GM21390 (cell line): ENCODE measurements around the gene TMEM259.

Source experiments
- ATAC-seq: cut with Tn5 transposase; IDR thresholded peaks from one replicate; pipeline ENCODE4 v1.9.1; 2021; ENCODE audit not compliant: unreplicated experiment

Gene TMEM259

GRCh38 chr19:1004803-1005664 is 15.9 kb downstream of the TMEM259 start:
- ATAC-seq = no peak

GRCh38 chr19:1004204-1004802 is 16.6 kb downstream of the TMEM259 start:
- no peak for ATAC-seq

- no peak for ATAC-seq
Measured at GRCh38 chr19:1003283-1003682, 17.6 kb downstream of the TMEM259 start.

GRCh38 chr19:1002600-1002999 is 18.3 kb downstream of the TMEM259 start:
- no peak for ATAC-seq

GRCh38 chr19:1001538-1002166 is 19.3 kb downstream of the TMEM259 start:
- ATAC-seq = no peak

GRCh38 chr19:1000591-1001537 is 20.1 kb downstream of the TMEM259 start:
- ATAC-seq = no peak

- ATAC-seq = no peak
Measured at GRCh38 chr19:1000095-1000494, 20.8 kb downstream of the TMEM259 start, which contains the start of gene GRIN3B. TSS of gene GRIN3B (plus strand) at chr19:1000419. CDS start at chr19:1000438, 19 bp downstream.

GRCh38 chr19:999379-999719 is 21.6 kb downstream of the TMEM259 start:
- ATAC-seq = no peak

- ATAC-seq = no peak
Measured at GRCh38 chr19:998064-998463, 22.9 kb downstream of the TMEM259 start.

- ATAC-seq = no peak
Measured at GRCh38 chr19:996051-996838, 24.7 kb downstream of the TMEM259 start.

- ATAC-seq = no peak
Measured at GRCh38 chr19:995051-995827, 25.7 kb downstream of the TMEM259 start.

- no peak for ATAC-seq
Measured at GRCh38 chr19:994516-994915, 26.4 kb downstream of the TMEM259 start.

GRCh38 chr19:993831-994393 is 27.0 kb downstream of the TMEM259 start:
- ATAC-seq = no peak

GRCh38 chr19:993361-993830 is 27.5 kb downstream of the TMEM259 start:
- ATAC-seq = no peak

- no peak for ATAC-seq
Measured at GRCh38 chr19:992670-993055, 28.3 kb downstream of the TMEM259 start.

- no peak for ATAC-seq
Measured at GRCh38 chr19:991932-992669, 28.8 kb downstream of the TMEM259 start.

GRCh38 chr19:991174-991931 is 29.6 kb downstream of the TMEM259 start:
- ATAC-seq = no peak

- ATAC-seq = no peak
Measured at GRCh38 chr19:990746-991145, 30.2 kb downstream of the TMEM259 start.
